ENCODE results near the gene RBM28. TPM values are rescaled to one million over a fixed set of nuclear protein-coding genes. Genes with fewer than 3 reads are reported as not detected.

RBM28 gene
- total RNA-seq, 1 experiment from 2014 or later, result 70.0 TPM

- H3K14ac ChIP-seq (ENCODE audit: insufficient read depth, low read length), result no peak overlapping the region
- no peak overlapping the region for H3K18ac ChIP-seq (ENCODE audit: insufficient read length, low read depth, low read length)
Observed at GRCh38 chr7:128373606-128374005, 29.9 kb upstream of the RBM28 start.

More at GRCh38 chr7:128373606-128374005, 29.9 kb upstream of the RBM28 start:
- Histone ChIP-seq H2BK120ac (ENCODE audit: low read depth, low read length, poor library complexity, severe bottlenecking) (no peak overlapping the region), H4K5ac (ENCODE audit: insufficient read length, low read depth, low read length) (no peak overlapping the region), H2BK20ac (ENCODE audit: low read depth, low read length, poor library complexity, severe bottlenecking) (no peak overlapping the region), H3K23ac (ENCODE audit: insufficient read length, low read depth, low read length) (no peak overlapping the region), H3K4me1 (ENCODE audit: insufficient read depth, low read length) (no peaks in the 10 kb centered on the region), H2BK5ac (ENCODE audit: insufficient read length, low read length) (no peak overlapping the region), H3K9me3 (ENCODE audit: control insufficient read depth, low read depth, low read length) (no peaks in the 10 kb centered on the region), H3K79me2 (ENCODE audit: insufficient read depth, low read length) (no peaks in the 10 kb centered on the region), H3K79me1 (ENCODE audit: insufficient read depth, low read depth, low read length, poor library complexity, severe bottlenecking) (no peaks in the 10 kb centered on the region), H2AFZ (ENCODE audit: low read length) (no peak overlapping the region), H3K56ac (ENCODE audit: insufficient read length, low read depth, low read length) (no peak overlapping the region), H2BK15ac (ENCODE audit: low read depth, low read length) (no peak overlapping the region), H3T11ph (ENCODE audit: low read length) (no peak overlapping the region), H4K8ac (replicated peaks; ENCODE audit: insufficient read length, low read depth, low read length) (no peak overlapping the region), H4K20me1 (ENCODE audit: control insufficient read depth, insufficient read depth, insufficient read length) (no peaks in the 10 kb centered on the region), H3K27me3 (ENCODE audit: insufficient read depth, low read length) (no peaks in the 10 kb centered on the region), H4K91ac (ENCODE audit: insufficient read length, low read depth, low read length) (no peak overlapping the region), H3K27ac (ENCODE audit: insufficient read length, low read depth, low read length) (no peak overlapping the region), H2BK12ac (ENCODE audit: insufficient read length, low read depth, low read length) (no peak overlapping the region), H3K4me2 (ENCODE audit: insufficient read depth, insufficient read length, low read length) (no peak overlapping the region), H3K23me2 (ENCODE audit: insufficient read length, low read depth, low read length, poor library complexity, severe bottlenecking) (no peaks in the 10 kb centered on the region), H2AK5ac (ENCODE audit: insufficient read length, low read length) (no peak overlapping the region), H3K4ac (ENCODE audit: low read depth, low read length) (no peak overlapping the region), H3K9ac (ENCODE audit: extremely low read depth, insufficient read length, low read length) (no peak overlapping the region)
- Mint-ChIP-seq H3K36me3 (ENCODE audit: insufficient read depth in 1 of 3, low read depth in 3 of 3) (no peaks in the 10 kb centered on the region), H3K4me3 (no peak overlapping the region), H3K27me3 (ENCODE audit: low read depth) (peaks cover 49% of the 10 kb centered on the region), H3K4me1 (peaks cover 0 to under 1% of the 10 kb centered on the region in 2 experiments; a peak in 2 of 4 replicates), H3K27ac (no peak overlapping the region), H3K9me3 (peaks cover 0 to 2% of the 10 kb centered on the region in 2 experiments; a peak in 2 of 5 replicates)
- no CpG with 5 or more reads among the region's 2 CpGs for WGBS (ENCODE audit: extremely low coverage, insufficient read length, low lambda C conversion rate)
- no peak for DNase-seq
- TF ChIP-seq, protein P1, sequence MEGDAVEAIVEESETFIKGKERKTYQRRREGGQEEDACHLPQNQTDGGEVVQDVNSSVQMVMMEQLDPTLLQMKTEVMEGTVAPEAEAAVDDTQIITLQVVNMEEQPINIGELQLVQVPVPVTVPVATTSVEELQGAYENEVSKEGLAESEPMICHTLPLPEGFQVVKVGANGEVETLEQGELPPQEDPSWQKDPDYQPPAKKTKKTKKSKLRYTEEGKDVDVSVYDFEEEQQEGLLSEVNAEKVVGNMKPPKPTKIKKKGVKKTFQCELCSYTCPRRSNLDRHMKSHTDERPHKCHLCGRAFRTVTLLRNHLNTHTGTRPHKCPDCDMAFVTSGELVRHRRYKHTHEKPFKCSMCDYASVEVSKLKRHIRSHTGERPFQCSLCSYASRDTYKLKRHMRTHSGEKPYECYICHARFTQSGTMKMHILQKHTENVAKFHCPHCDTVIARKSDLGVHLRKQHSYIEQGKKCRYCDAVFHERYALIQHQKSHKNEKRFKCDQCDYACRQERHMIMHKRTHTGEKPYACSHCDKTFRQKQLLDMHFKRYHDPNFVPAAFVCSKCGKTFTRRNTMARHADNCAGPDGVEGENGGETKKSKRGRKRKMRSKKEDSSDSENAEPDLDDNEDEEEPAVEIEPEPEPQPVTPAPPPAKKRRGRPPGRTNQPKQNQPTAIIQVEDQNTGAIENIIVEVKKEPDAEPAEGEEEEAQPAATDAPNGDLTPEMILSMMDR (conservative IDR thresholded peaks at IDR 0.05), result no peak
